Activated CD8-positive, alpha-beta memory T cell treated with anti-CD3 and anti-CD28 coated beads, Interleukin-2, amount 50 U/mL, for 48 hours (primary cell): ENCODE results near the gene KCNJ6.
"Not testable (repeated sequence)": the region's sequence is repeated elsewhere in the genome, so short reads cannot be mapped to it uniquely, and the experiment has no call there.

Experiments used
- DNase-seq: peaks from one replicate; pipeline ENCODE4 v3.0.0-alpha.2; 2020

Gene KCNJ6

GRCh38 chr21:37765221-37765900 lies 150.9 kb downstream of the KCNJ6 start:
- DNase-seq: no peak

GRCh38 chr21:37764691-37765090 lies 151.6 kb downstream of the KCNJ6 start:
- DNase-seq: no peak

- no peak for DNase-seq
These were observed 153.0 kb downstream of the KCNJ6 start for GRCh38 chr21:37763298-37763697.

GRCh38 chr21:37762606-37763005 lies 153.7 kb downstream of the KCNJ6 start:
- DNase-seq: no peak

- not testable (repeated sequence) for DNase-seq
These were observed 154.9 kb downstream of the KCNJ6 start for GRCh38 chr21:37761406-37761805.

GRCh38 chr21:37759777-37760176 lies 156.5 kb downstream of the KCNJ6 start:
- DNase-seq: no peak

- no peak for DNase-seq
These were observed 157.3 kb downstream of the KCNJ6 start for GRCh38 chr21:37758982-37759381.

- DNase-seq: no peak
These were observed 158.5 kb downstream of the KCNJ6 start for GRCh38 chr21:37757606-37758376.

GRCh38 chr21:37753122-37753599 lies 163.1 kb downstream of the KCNJ6 start:
- DNase-seq: no peak

- no peak for DNase-seq
These were observed 164.8 kb downstream of the KCNJ6 start for GRCh38 chr21:37751268-37751975.

GRCh38 chr21:37749132-37749531 lies 167.1 kb downstream of the KCNJ6 start:
- DNase-seq: no peak

- no peak for DNase-seq
These were observed 167.9 kb downstream of the KCNJ6 start for GRCh38 chr21:37748351-37748750.

GRCh38 chr21:37746849-37747248 lies 169.4 kb downstream of the KCNJ6 start:
- no peak for DNase-seq

GRCh38 chr21:37744551-37744950 lies 171.7 kb downstream of the KCNJ6 start:
- DNase-seq: no peak

GRCh38 chr21:37742532-37742931 lies 173.7 kb downstream of the KCNJ6 start:
- DNase-seq: no peak

GRCh38 chr21:37742115-37742514 lies 174.1 kb downstream of the KCNJ6 start:
- no peak for DNase-seq

- DNase-seq: no peak
These were observed 178.3 kb downstream of the KCNJ6 start for GRCh38 chr21:37737996-37738395.

GRCh38 chr21:37737507-37737906 lies 178.8 kb downstream of the KCNJ6 start:
- DNase-seq: no peak

GRCh38 chr21:37734846-37735245 lies 181.4 kb downstream of the KCNJ6 start:
- DNase-seq: no peak

GRCh38 chr21:37732927-37733326 lies 183.3 kb downstream of the KCNJ6 start:
- no peak for DNase-seq

GRCh38 chr21:37724201-37724600 lies 192.1 kb downstream of the KCNJ6 start:
- no peak for DNase-seq

- no peak for DNase-seq
These were observed 198.7 kb downstream of the KCNJ6 start for GRCh38 chr21:37717534-37717933.

- not testable (repeated sequence) for DNase-seq
These were observed 203.7 kb downstream of the KCNJ6 start for GRCh38 chr21:37712569-37712934.
